ENCODE measurements around the gene APOL3. TPM values are rescaled to one million over a fixed set of nuclear protein-coding genes. Genes with fewer than 3 reads are reported as not detected.
"Not testable (repeated sequence)": the region's sequence is repeated elsewhere in the genome, so short reads cannot be mapped to it uniquely, and the experiment has no call there.

The APOL3 gene
- 10 to 100 TPM; 35.0 to 37.8 TPM for total RNA-seq

- H3K4me3 Mint-ChIP-seq = peak within 1 kb of the TSS; percentile 76
- H3K9me3 Mint-ChIP-seq = no peaks in the 10 kb centered on the region
- peak; percentile 67 for DNase-seq
- CTCF ChIA-PET = interaction anchor here (1.1 to 6.6 kb wide), 4 partner anchors 16 to 95 kb away, joined by 3 to 49 read pairs (median 6); no protein-coding TSS in a partner anchor
- peaks cover 9% of the 10 kb centered on the region for H3K36me3 Mint-ChIP-seq (ENCODE audit: low read depth)
- peaks cover 78% of the 10 kb centered on the region for H3K4me1 Mint-ChIP-seq (ENCODE audit: low read depth)
- no peaks in the 10 kb centered on the region for H3K27me3 Mint-ChIP-seq (ENCODE audit: low read depth)
- H3K27ac Mint-ChIP-seq = peak within 1 kb of the TSS; percentile 88
- intact Hi-C loops (cut with micrococcal nuclease) = no loop called here
Observed at GRCh38 chr22:36160499-36160942, at the start of gene APOL3. Gene APOL3 (minus strand): TSS chr22:36160755. CDS start chr22:36149055, 11,700 bp downstream.

- H3K36me3 Mint-ChIP-seq (ENCODE audit: low read depth) = peaks cover 3% of the 10 kb centered on the region
- no peak overlapping the region for H3K4me3 Mint-ChIP-seq
- no peaks in the 10 kb centered on the region for H3K9me3 Mint-ChIP-seq
- intact Hi-C loops (cut with micrococcal nuclease) = no loop called here
- H3K27me3 Mint-ChIP-seq (ENCODE audit: low read depth) = peaks cover 9% of the 10 kb centered on the region
- H3K27ac Mint-ChIP-seq = no peak overlapping the region
- CTCF ChIA-PET = interaction anchor here (0.7 kb wide), 1 partner anchor 145 kb away, joined by 3 read pairs; no protein-coding TSS in a partner anchor
- DNase-seq = no peak
- H3K4me1 Mint-ChIP-seq (ENCODE audit: low read depth) = peaks cover 4% of the 10 kb centered on the region
Observed at GRCh38 chr22:36210224-36210623, 49.7 kb upstream of the APOL3 start.

- DNase-seq; intact Hi-C loops (cut with micrococcal nuclease); H3K4me1 Mint-ChIP-seq (ENCODE audit: low read depth); H3K4me3 Mint-ChIP-seq; H3K9me3 Mint-ChIP-seq; CTCF ChIA-PET; H3K27me3 Mint-ChIP-seq (ENCODE audit: low read depth); H3K27ac Mint-ChIP-seq; H3K36me3 Mint-ChIP-seq (ENCODE audit: low read depth): not testable (repeated sequence)
Observed at GRCh38 chr22:36209488-36209908, 48.9 kb upstream of the APOL3 start.

DNA sequence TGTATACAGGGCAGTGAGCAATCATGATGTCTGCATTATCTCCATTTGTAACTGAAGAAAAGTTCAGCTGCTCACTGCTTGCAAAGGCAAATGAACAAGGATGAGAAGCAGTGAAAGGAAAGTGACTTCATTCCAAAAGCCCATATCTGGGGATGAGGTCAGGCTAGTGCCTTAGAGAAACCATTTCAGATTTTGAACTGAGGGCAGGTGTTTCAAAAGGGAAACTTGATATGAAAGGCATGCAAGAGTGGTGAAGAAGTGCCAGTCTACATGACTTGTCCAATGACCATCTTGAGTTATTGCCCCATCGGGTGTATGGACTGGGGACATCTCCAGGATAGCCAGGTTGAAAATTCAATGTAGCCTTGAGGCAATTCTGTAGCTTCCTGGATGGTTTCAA, 48.4 kb upstream of the APOL3 start:
- Mint-ChIP-seq H3K9me3 (no peaks in the 10 kb centered on the region), H3K4me1 (ENCODE audit: low read depth) (peaks cover 4% of the 10 kb centered on the region), H3K4me3 (no peak overlapping the region), H3K27me3 (ENCODE audit: low read depth) (peaks cover 6% of the 10 kb centered on the region), H3K36me3 (ENCODE audit: low read depth) (peaks cover 3% of the 10 kb centered on the region), H3K27ac (no peak overlapping the region)
- CTCF ChIA-PET = interaction anchor here (1.4 kb wide), 1 partner anchor 8 kb away, joined by 4 read pairs; no protein-coding TSS in a partner anchor
- DNase-seq = no peak
- intact Hi-C loops (cut with micrococcal nuclease) = no loop called here

DNA sequence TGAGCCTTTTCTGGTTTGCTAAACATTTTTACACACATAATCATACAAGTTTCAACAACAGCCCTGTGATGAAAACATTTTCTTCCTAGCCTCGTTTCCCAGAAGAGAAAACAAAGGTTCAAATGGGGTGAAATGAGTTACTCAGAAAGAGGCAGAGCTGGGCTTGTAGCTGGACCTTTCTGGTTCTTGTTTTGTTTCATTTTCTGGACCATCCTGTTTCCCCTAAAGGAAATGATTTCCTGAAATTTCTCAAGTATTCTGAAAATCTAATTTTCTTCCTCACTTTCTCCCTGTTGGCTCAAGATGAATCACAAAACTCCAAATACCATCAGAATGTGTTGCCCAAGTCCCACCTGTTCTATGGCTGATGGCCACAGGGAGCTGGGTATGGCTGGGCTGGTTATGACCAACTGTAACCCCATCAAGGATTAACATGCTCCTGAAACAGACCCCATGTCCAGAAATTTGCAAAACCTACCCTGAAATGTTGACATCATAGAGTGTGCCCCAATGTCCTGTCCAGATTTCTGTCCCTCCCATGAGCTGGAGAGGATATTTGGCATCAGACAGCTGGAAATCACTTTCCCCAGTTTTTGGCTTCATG, 47.7 kb upstream of the APOL3 start:
- no peaks in the 10 kb centered on the region for H3K9me3 Mint-ChIP-seq
- H3K27ac Mint-ChIP-seq = no peak overlapping the region
- peaks cover 4% of the 10 kb centered on the region for H3K4me1 Mint-ChIP-seq (ENCODE audit: low read depth)
- CTCF ChIA-PET = interaction anchor here (1.4 to 1.7 kb wide), 2 partner anchors 9 to 30 kb away, joined by 4 read pairs; no protein-coding TSS in a partner anchor
- no peak for DNase-seq
- intact Hi-C loops (cut with micrococcal nuclease) = no loop called here
- H3K4me3 Mint-ChIP-seq = no peak overlapping the region
- H3K27me3 Mint-ChIP-seq (ENCODE audit: low read depth) = peaks cover 6% of the 10 kb centered on the region
- H3K36me3 Mint-ChIP-seq (ENCODE audit: low read depth) = peaks cover 3% of the 10 kb centered on the region

DNA sequence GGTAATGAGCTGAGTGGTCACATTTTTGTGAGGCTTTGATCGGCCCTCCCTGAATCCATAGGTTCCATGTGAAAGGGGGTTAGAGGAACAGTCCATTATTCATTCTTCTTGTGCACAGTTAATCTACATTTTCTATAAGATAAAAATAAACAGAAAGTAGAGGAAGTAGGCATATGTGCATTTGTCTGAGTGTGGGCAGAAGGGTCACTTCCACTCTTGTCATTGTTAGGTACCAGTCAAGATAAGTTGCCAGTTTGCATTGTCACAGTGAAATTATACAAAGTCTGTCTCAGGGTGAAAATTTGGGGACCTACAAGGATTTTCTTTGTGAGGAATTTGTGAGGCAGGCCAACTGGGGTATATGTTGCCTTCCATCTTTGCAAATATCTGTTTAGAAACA, 45.7 kb upstream of the APOL3 start:
- CTCF ChIA-PET = interaction anchor here (1.0 kb wide), 1 partner anchor 21 kb away, joined by 3 read pairs; no protein-coding TSS in a partner anchor
- intact Hi-C loops (cut with micrococcal nuclease) = no loop called here
- peaks cover 4% of the 10 kb centered on the region for H3K4me1 Mint-ChIP-seq (ENCODE audit: low read depth)
- DNase-seq = no peak
- H3K9me3 Mint-ChIP-seq = no peaks in the 10 kb centered on the region
- peaks cover 3% of the 10 kb centered on the region for H3K36me3 Mint-ChIP-seq (ENCODE audit: low read depth)
- H3K27ac Mint-ChIP-seq = no peak overlapping the region
- H3K4me3 Mint-ChIP-seq = no peak overlapping the region
- peaks cover 4% of the 10 kb centered on the region for H3K27me3 Mint-ChIP-seq (ENCODE audit: low read depth)

- intact Hi-C loops (cut with micrococcal nuclease); H3K4me3 Mint-ChIP-seq; H3K4me1 Mint-ChIP-seq (ENCODE audit: low read depth); DNase-seq; H3K27me3 Mint-ChIP-seq (ENCODE audit: low read depth); H3K27ac Mint-ChIP-seq; H3K9me3 Mint-ChIP-seq; CTCF ChIA-PET; H3K36me3 Mint-ChIP-seq (ENCODE audit: low read depth): not testable (repeated sequence)
Observed at GRCh38 chr22:36205573-36205972, 45.0 kb upstream of the APOL3 start.

GRCh38 chr22:36204632-36205015, 44.1 kb upstream of the APOL3 start:
- peak overlapping the region; percentile 2 for H3K4me3 Mint-ChIP-seq
- H3K27me3 Mint-ChIP-seq (ENCODE audit: low read depth) = peaks cover 4% of the 10 kb centered on the region
- H3K27ac Mint-ChIP-seq = no peak overlapping the region
- CTCF ChIA-PET = interaction anchor here (0.6 kb wide), 1 partner anchor 296 kb away, joined by 4 read pairs; no protein-coding TSS in a partner anchor
- intact Hi-C loops (cut with micrococcal nuclease) = no loop called here
- no peaks in the 10 kb centered on the region for H3K9me3 Mint-ChIP-seq
- DNase-seq = no peak
- peaks cover 3% of the 10 kb centered on the region for H3K36me3 Mint-ChIP-seq (ENCODE audit: low read depth)
- H3K4me1 Mint-ChIP-seq (ENCODE audit: low read depth) = no peaks in the 10 kb centered on the region

DNA sequence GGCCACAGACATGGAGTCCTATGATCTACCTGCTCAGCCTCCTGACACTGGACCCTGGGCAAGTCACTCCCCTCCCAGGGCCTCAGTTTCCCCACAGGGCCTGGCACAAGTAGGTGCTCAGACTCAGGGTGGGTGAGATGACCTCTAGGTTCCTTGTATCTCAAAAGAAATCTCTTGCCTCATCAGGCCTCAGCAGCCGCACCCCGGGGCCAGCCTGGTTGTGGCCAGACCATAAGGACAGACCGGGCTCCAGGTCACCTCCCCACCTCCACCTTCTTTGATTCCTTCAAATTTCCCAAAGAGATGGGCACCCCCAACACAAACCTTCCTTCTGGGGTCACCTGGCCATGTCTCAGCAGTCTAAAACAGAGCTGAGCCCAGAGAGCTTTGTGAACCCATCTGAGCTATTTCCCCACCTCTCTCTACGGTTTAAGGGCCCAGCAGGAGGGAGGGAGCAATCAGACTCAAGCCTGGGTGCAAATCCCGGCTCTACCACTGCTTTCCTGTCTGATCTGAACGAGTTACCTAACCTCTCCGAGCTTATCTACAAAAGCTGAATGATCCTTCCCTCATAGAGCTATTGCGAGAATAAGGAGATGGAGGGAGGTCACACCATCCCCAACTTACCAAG, 43.6 kb upstream of the APOL3 start:
- CTCF ChIA-PET = interaction anchor here (0.6 kb wide), 1 partner anchor 297 kb away, joined by 4 read pairs; no protein-coding TSS in a partner anchor
- Mint-ChIP-seq H3K27ac (no peak overlapping the region), H3K36me3 (ENCODE audit: low read depth) (peaks cover under 1% of the 10 kb centered on the region), H3K9me3 (no peaks in the 10 kb centered on the region), H3K27me3 (ENCODE audit: low read depth) (peaks cover 1% of the 10 kb centered on the region), H3K4me3 (no peak overlapping the region), H3K4me1 (ENCODE audit: low read depth) (no peaks in the 10 kb centered on the region)
- intact Hi-C loops (cut with micrococcal nuclease) = no loop called here
- DNase-seq = no peak

- intact Hi-C loops (cut with micrococcal nuclease); H3K9me3 Mint-ChIP-seq; H3K27ac Mint-ChIP-seq; DNase-seq; H3K36me3 Mint-ChIP-seq (ENCODE audit: low read depth); H3K27me3 Mint-ChIP-seq (ENCODE audit: low read depth); H3K4me1 Mint-ChIP-seq (ENCODE audit: low read depth); H3K4me3 Mint-ChIP-seq: not testable (repeated sequence)
- CTCF ChIA-PET = interaction anchor here (1.3 kb wide), 1 partner anchor 75 kb away, joined by 6 read pairs; no protein-coding TSS in a partner anchor
Observed at GRCh38 chr22:36203441-36203840, 42.9 kb upstream of the APOL3 start.

DNA sequence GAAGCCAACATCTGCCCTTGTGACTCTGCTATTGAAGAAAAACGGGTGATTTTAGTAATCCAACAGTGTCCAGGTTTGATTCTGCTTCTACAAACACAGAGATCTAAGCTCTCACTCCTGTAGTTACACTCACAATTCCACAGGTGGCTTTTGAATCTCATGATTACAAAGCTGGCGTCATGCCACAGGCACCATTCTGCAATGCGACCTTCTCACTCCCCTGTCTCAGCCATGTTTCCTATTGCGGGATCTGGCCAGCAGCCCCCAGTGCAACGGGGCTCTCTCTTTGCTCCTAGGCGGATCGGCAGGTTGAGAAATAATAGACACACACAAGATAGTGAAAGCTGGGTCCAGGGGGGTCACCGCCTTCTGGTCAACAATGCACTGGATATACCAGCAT, 42.4 kb upstream of the APOL3 start:
- H3K9me3 Mint-ChIP-seq; H3K36me3 Mint-ChIP-seq (ENCODE audit: low read depth); H3K4me3 Mint-ChIP-seq; H3K27me3 Mint-ChIP-seq (ENCODE audit: low read depth); DNase-seq; H3K27ac Mint-ChIP-seq; intact Hi-C loops (cut with micrococcal nuclease); H3K4me1 Mint-ChIP-seq (ENCODE audit: low read depth): not testable (repeated sequence)
- CTCF ChIA-PET = interaction anchor here (1.3 kb wide), 1 partner anchor 75 kb away, joined by 6 read pairs; no protein-coding TSS in a partner anchor

DNA sequence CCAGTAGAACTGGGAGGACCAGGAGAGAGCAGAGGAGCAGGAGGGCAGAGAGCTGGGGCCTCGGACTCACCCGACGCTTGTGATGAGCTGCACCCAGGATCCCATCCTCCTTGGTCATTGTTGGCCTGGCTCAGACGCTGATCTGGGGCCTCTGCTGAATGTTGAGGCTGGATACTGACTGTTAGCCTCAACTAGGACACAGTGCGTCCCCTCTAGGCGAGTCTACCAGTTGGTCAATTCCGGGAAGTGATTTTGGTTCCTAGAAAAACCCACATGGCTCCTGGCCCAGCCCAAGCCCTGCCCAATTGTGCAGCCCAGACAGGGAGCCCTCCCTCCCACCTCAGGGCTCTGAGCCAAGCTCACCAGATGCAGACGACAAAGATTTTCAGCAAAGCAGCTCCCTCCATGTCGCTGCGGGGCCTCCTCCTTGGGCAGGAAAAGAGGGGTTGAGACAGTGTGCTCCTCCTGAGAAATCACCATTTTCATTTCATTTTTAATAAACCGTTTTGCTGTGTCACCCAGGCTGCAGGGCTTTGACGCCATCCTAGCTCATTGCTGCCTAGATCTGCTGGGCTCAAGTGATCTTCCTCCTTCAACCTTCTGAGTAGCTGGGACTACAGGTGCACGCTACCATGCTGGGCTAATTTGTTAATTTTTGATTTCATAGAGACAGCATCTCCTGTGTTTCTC, 41.2 kb upstream of the APOL3 start, which contains the start of gene APOL4:
TSS of gene APOL4 (minus strand) at position 180 of the 690 bp plus-strand sequence. CDS start at position 105, 75 bp downstream.
- H3K4me1 Mint-ChIP-seq (ENCODE audit: low read depth) = peaks cover 9% of the 10 kb centered on the region
- no peak for DNase-seq
- CTCF ChIA-PET = no interaction called here
- no peaks in the 10 kb centered on the region for H3K9me3 Mint-ChIP-seq
- H3K27me3 Mint-ChIP-seq (ENCODE audit: low read depth) = no peaks in the 10 kb centered on the region
- H3K36me3 Mint-ChIP-seq (ENCODE audit: low read depth) = no peaks in the 10 kb centered on the region
- H3K27ac Mint-ChIP-seq = no peak within 1 kb of the TSS
- no peak within 1 kb of the TSS for H3K4me3 Mint-ChIP-seq
- intact Hi-C loops (cut with micrococcal nuclease) = no loop called here
